Stomach (tissue), 4 donors: ENCODE measurements around the gene ACSL3.

Experiments used
- CTCF ChIP-seq, 7 experiments: fragments of 450-650 bp in 4 of 7; fragments of 200-600 bp in 3 of 7; sonication (generic) in 3 of 7; IDR thresholded peaks; one replicate each; pipeline ENCODE4 v1.5.1; 2016 to 2019; ENCODE audit warnings: antibody characterized with exemption in 7 of 7, control low read depth in 2 of 7, mild to moderate bottlenecking in 1 of 7
- EP300 ChIP-seq: sonication (generic); formaldehyde crosslinking; IDR thresholded peaks from one replicate; pipeline ENCODE4 v1.6.1; 2017; ENCODE audit warnings: antibody characterized with exemption
- POLR2A ChIP-seq, 4 donors: fragments of 450-650 bp; IDR thresholded peaks; one replicate each; pipeline ENCODE4 v1.6.1; 2016; ENCODE audit warnings: antibody characterized with exemption in 4 of 4, control low read depth in 2 of 4, mild to moderate bottlenecking in 1 of 4, moderate library complexity in 1 of 4
- POLR2AphosphoS5 ChIP-seq, 3 donors: sonication (generic); formaldehyde crosslinking; IDR thresholded peaks; one replicate each; pipeline ENCODE4 v1.6.1; 2016; ENCODE audit warnings: antibody characterized with exemption in 3 of 3

GRCh38 chr2:222939979-222940378, 79.1 kb downstream of the ACSL3 start:
- TF ChIP-seq CTCF (IDR thresholded peaks at IDR 0.05) (no peak), POLR2A (IDR thresholded peaks at IDR 0.05) (no peak), POLR2AphosphoS5 (IDR thresholded peaks at IDR 0.05) (no peak), EP300 (no peak)
